ENCODE measurements around the gene EEF2KMT. TPM values are rescaled to one million over a fixed set of nuclear protein-coding genes. Genes with fewer than 3 reads are reported as not detected.

Gene EEF2KMT
- 15.9 and 19.5 TPM in 2 replicates for total RNA-seq

GRCh38 chr16:5097470-5098220 lies at the start of gene EEF2KMT:
Gene EEF2KMT, minus strand, starts transcription at chr16:5097795. Its CDS starts 56 bp downstream, at chr16:5097739.

GRCh38 chr16:5071681-5072333 lies 25.8 kb downstream of the EEF2KMT start, which contains the start of gene ALG1:
Gene ALG1, plus strand, starts transcription at chr16:5071843. Its CDS starts 7 bp downstream, at chr16:5071850.

GRCh38 chr16:5065813-5066212 lies 31.8 kb downstream of the EEF2KMT start, which contains the start of gene C16orf89:
Gene C16orf89, minus strand, starts transcription at chr16:5065956. Its CDS starts 48 bp downstream, at chr16:5065908.

Other genes with a start within 250 kb of the EEF2KMT start
- gene PPL, start 160.6 kb downstream of the EEF2KMT start, total RNA-seq: 4.8 and 6.9 TPM in 2 replicates
- 0.17 TPM in 1 of 2 replicates, not detected in the other for gene SEC14L5, start 139.5 kb downstream of the EEF2KMT start, total RNA-seq
- 18.3 and 26.7 TPM in 2 replicates for gene NAGPA, start 63.9 kb downstream of the EEF2KMT start, total RNA-seq
- 0.15 and 0.17 TPM in 2 replicates for gene C16orf89, start 31.8 kb downstream of the EEF2KMT start, total RNA-seq
- 33.6 and 35.1 TPM in 2 replicates for gene ALG1, start 26.0 kb downstream of the EEF2KMT start, total RNA-seq

Measured in bronchus fibroblast of lung (primary cell).